HCEC 1CT (cell line): ENCODE data around the gene TRAF5.
"Not testable (repeated sequence)": the region's sequence is repeated elsewhere in the genome, so short reads cannot be mapped to it uniquely, and the experiment has no call there.

Experiments
- DNase-seq: peaks from one replicate; pipeline ENCODE4 v3.0.0-alpha.2; 2017

The TRAF5 gene

GRCh38 chr1:211326528-211327345, at the start of gene TRAF5:
TSS of gene TRAF5 (plus strand) at chr1:211326833. CDS start at chr1:211353240, 26,407 bp downstream.
- DNase-seq: peak; percentile 16

- no peak for DNase-seq
Observed at GRCh38 chr1:211279340-211279739, 47.3 kb upstream of the TRAF5 start.

GRCh38 chr1:211280910-211281309, 45.7 kb upstream of the TRAF5 start:
- DNase-seq: no peak

- no peak for DNase-seq
Observed at GRCh38 chr1:211281320-211282022, 45.2 kb upstream of the TRAF5 start.

GRCh38 chr1:211282023-211282373, 44.6 kb upstream of the TRAF5 start:
- DNase-seq: no peak

- peak; percentile 12 for DNase-seq
Observed at GRCh38 chr1:211285196-211285595, 41.4 kb upstream of the TRAF5 start.

- no peak for DNase-seq
Observed at GRCh38 chr1:211287218-211287617, 39.4 kb upstream of the TRAF5 start.

- no peak for DNase-seq
Observed at GRCh38 chr1:211292411-211292810, 34.2 kb upstream of the TRAF5 start.

- no peak for DNase-seq
Observed at GRCh38 chr1:211296396-211296795, 30.2 kb upstream of the TRAF5 start.

- DNase-seq: peak; percentile 55
Observed at GRCh38 chr1:211305044-211305443, 21.6 kb upstream of the TRAF5 start.

- no peak for DNase-seq
Observed at GRCh38 chr1:211309617-211310016, 17.0 kb upstream of the TRAF5 start.

- no peak for DNase-seq
Observed at GRCh38 chr1:211313392-211313791, 13.2 kb upstream of the TRAF5 start.

GRCh38 chr1:211318576-211319280, 7.9 kb upstream of the TRAF5 start:
- DNase-seq: no peak

- DNase-seq: no peak
Observed at GRCh38 chr1:211319892-211320291, 6.7 kb upstream of the TRAF5 start.

GRCh38 chr1:211320980-211321379, 5.7 kb upstream of the TRAF5 start:
- DNase-seq: no peak

- not testable (repeated sequence) for DNase-seq
Observed at GRCh38 chr1:211321646-211322045, 5.0 kb upstream of the TRAF5 start.

GRCh38 chr1:211323156-211324063, 3.2 kb upstream of the TRAF5 start:
- peak; percentile 61 for DNase-seq

- DNase-seq: no peak
Observed at GRCh38 chr1:211324992-211325775, 1.4 kb upstream of the TRAF5 start.

GRCh38 chr1:211326140-211326527, 499 bp upstream of the TRAF5 start:
- no peak for DNase-seq

- DNase-seq: peak; percentile 44
Observed at GRCh38 chr1:211327346-211327921, 801 bp downstream of the TRAF5 start.

GRCh38 chr1:211328084-211328694, 1.6 kb downstream of the TRAF5 start:
- DNase-seq: no peak
